GM18502 (cell line): ENCODE results near the gene ASPM.
"Not testable (repeated sequence)": the region's sequence is repeated elsewhere in the genome, so short reads cannot be mapped to it uniquely, and the experiment has no call there.

ENCODE experiments used
- ATAC-seq: cut with Tn5 transposase; IDR thresholded peaks from one replicate; pipeline ENCODE4 v1.9.1; 2021; ENCODE audit warnings: mild to moderate bottlenecking; ENCODE audit not compliant: unreplicated experiment, poor library complexity

The ASPM gene

DNA sequence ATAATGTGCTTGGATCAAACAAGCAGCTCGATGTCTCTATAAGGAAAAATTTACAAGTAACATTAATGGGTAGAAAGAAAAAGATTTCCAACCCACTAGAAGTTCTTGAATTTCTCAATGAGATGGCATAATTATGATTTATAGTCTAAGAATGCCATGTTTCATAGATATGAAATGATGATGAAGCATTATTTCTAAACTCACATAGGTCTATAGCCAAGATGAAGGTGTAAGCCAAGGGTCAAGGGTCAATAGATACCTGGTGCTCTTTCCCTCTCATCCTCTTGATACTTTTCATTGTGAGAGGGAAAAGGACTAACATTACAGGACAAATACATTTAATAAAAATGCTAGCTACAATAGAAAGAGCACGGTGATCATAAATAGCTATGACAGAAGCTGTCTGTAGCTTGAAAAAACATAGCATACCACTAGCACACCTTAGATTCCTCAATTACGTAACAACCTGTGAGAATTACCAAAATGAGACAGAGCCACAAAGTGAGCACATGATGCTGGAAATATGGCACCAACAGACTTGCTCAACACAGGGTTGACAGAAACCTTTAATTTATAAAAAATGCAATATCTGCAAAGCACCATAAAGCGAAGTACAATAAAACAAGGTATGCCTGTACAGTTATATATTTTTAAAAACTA, 53.1 kb downstream of the ASPM start:
- ATAC-seq: no peak

- no peak for ATAC-seq
Observed at GRCh38 chr1:197092491-197093023, 53.9 kb downstream of the ASPM start.

DNA sequence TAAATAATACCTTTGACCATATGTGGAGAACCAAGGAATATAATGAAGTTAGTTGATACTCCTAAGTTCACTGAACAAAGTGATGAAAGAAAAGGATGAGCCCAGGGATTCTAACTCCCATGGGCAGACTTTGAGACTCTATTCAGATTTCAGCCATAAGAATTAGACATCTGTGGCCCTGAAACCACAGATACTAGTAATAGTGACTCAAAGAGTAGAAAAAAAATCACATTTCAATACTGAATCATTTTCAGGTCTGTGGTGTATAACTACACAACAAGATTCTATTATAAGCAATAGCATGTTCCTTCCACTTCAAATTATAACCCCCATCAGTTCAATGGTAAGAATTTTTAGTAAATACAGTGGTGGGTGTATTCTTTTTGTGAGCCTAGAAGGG, 63.0 kb downstream of the ASPM start:
- no peak for ATAC-seq

DNA sequence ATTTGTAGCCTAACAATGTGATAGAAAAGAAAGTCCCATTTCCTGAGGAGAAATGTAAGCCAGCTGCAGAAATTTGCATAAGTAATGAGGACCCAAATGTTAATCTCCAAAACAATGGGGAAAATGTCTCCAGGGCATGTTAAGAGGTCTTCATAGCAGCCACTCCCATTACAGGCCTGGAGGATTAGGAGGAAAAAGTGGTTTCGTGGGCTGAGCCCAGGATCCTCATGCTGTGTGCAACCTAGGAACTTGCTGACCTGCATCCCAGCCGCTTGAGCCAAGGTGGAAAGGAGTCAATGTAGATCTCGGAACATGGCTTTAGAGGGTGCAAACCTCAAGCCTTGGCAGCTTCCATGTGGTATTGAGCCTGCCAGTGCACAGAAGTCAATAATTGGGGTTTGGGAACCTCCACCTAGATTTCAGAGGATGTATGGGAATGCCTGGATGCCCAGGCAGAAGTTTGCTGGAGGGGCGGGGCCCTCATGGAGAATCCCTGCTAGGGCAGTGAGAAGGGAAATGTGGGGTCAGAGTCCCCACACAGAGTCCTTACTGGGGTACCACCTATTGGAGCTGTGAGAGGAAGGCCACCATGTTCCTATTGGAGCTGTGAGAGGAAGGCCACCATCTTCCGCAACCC, 65.2 kb downstream of the ASPM start:
- no peak for ATAC-seq

GRCh38 chr1:197080323-197080722, 66.1 kb downstream of the ASPM start:
- ATAC-seq: no peak

DNA sequence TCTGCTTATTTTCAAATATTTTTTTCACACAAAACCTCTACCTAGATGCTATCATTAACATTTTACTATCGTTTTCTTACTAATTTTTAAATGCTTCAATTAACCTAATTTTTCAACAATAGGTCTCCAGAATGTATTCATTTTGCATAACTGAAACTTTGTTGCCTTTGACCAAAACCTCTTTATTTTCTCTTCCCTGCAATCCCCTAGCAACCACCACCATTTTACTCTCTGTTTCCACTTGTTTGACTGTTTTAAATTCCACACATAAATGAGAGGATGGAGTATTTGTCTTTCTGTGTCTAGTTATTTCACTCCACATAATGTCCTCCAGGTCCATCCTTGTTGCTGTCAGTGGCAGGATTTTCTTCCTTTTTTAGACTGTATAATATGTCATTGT, 69.9 kb downstream of the ASPM start:
- ATAC-seq: peak; percentile 52

DNA sequence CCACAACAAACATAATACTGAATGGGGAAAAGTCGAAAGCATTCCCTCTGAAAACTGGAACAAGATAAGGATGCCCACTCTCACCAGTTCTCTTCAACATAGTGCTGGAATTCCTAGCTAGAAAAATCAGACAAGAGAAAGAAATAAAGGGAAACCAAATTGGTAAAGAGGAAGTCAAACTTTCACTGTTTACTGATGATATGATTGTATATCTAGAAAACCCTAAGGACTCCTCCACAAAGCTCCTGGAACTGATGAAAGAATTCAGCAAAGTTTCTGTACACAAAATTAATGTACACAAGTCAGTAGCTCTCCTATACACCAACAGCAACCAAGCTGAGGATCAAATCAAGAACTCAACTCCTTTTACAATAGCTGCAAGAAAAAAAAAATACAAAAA, 72.5 kb downstream of the ASPM start:
- no peak for ATAC-seq

GRCh38 chr1:197067457-197067818, 79.0 kb downstream of the ASPM start:
- ATAC-seq: no peak

- no peak for ATAC-seq
Observed at GRCh38 chr1:197066719-197067456, 79.6 kb downstream of the ASPM start, which contains the start of gene F13B. TSS of gene F13B (minus strand) at chr1:197067260. CDS start at chr1:197067223, 37 bp downstream.

DNA sequence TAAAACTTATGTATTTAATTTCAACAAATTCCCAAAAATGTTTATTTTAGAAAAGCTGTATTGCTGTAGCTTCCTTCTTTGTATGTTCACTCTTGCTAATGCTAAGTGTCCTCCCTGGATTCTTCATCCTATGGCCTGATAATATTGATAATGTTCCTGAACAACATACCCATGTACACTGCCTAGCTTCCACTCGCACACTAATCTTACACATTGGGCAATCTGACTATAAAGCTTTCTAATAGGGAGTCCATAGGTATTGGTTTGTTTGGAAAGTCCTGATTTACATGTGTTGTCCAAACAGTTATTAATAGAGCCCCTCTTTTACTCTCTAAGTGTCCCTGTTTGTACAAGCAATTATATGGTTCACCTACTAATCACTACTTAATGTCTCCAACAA, 80.2 kb downstream of the ASPM start:
- ATAC-seq: no peak

GRCh38 chr1:197065559-197065958, 80.9 kb downstream of the ASPM start:
- no peak for ATAC-seq

- ATAC-seq: no peak
Observed at GRCh38 chr1:197063212-197063611, 83.3 kb downstream of the ASPM start.

DNA sequence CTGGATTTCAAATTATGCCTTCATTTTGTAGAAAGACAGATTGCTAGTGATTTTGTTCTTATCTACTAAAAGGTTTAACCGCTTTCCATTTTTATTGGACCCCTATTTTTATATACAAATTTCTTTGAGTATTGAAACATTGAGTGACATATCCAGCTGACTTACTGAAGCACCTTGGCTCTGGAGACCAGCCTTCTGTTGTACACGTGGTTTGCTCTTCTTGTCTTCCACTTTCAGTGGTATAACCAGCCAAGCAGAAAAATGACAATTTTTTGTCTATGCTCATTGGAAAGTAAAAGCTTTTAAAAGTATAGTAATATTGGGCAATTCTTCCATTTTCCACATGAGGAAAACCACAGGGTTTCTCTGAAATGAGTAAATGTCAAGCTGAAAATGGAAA, 83.8 kb downstream of the ASPM start:
- ATAC-seq: peak; percentile 92

GRCh38 chr1:197049100-197049499, 97.4 kb downstream of the ASPM start:
- no peak for ATAC-seq

- ATAC-seq: no peak
Observed at GRCh38 chr1:197042676-197043341, 103.7 kb downstream of the ASPM start.

DNA sequence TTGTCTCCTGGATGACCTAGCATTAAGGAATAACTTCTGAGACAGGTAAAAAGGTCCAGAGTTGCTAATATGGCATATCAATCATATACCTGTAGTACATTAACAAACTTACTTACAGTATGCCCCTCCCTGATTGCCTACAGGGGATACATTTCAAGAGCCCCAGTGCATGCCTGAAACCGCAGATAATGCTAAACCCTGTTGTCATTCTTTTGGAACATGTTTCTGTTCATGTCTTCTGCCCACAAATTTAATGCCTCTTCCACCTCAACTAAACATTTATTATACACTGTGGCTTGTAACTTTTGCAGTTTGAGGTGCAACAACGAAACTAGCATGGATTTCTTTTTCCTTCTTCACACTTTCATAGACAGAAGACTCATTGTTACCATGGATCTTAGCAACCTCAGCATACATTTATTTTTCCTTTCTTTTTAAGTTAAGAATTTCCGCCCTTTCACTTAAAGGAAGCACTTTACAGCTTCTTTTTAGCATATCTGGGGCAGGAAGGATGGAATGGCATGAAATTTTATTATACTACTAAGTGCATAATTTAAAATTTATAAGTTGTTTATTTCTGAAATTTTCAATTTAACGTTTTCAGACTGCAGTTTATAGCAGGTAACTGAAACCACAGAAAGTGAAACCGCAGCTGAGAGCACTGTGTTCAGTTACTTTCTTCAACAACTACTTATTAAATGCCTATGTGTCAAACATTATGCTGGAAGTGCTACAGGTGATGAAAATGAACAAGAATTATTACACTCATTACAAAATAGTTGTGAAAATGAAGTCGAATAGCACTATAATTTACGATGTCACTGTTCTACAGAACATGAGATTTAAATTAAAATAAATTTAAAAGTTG, 104.7 kb downstream of the ASPM start:
- ATAC-seq: peak; percentile 87

DNA sequence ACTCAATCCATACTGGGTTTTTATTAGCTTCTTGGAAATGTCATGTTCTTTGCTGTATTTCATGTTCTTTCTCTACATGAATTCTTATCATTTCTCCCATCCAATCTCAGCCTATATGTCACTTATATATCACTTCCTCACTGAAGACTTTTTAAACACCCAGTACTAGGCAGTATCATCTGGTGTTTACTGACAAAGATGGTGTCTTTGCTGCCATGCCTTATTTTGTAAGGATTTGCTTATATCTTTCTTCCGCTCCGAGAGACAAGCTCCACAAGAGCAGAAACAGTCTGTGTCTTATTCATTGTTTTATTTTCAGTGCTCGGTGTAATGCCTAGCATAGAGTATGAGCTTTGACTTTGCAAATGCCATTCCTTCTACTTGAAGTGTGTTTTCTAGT, 109.6 kb downstream of the ASPM start:
- ATAC-seq: no peak

DNA sequence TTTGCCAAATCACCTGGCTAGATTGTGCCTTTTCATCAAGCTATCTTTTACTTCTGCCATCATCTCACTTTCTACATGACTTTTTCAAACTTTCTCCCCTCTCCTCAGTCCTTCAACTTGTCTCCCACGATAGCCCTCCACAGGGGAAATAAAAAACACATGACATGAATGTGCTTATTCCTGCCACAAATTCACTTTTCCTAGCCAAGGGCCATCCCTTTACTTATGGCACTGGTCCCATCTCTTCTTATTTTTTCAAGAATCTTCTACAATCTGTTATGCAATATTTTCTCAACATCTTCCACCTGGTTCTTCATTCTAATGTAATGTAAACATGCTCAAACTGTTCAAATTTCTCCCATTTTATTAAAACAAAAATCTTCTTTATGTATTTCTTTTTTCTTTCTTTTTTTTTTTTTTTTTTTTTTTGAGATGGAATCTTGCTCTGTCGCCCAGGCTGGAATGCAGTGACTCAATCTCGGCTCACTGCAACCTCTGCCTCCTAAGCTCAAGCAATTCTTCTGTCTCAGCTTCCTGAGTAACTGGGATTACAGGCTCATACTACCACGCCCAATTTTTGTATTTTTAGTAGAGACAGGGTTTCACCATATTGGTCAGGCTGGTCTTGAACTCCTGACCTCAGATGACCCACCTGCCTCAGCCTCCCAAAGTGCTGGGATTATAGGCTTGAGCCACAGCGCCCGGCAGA, 111.7 kb downstream of the ASPM start:
- not testable (repeated sequence) for ATAC-seq
